Thoracic aorta (tissue), 2 donors: ENCODE measurements around the gene PLXDC2. TPM values are rescaled to one million over a fixed set of nuclear protein-coding genes. Genes with fewer than 3 reads are reported as not detected.

Source experiments
- ATAC-seq: fragments of 150-250 bp; one replicate; pipeline ENCODE4 v1.8.0; 2017; ENCODE audit warnings: low read depth; ENCODE audit not compliant: insufficient number of reproducible peaks, low FRiP score
- DNase-seq: peaks from one replicate; pipeline ENCODE4 v3.0.0-alpha.2; 2020; ENCODE audit warnings: low spot score
- H3K27ac ChIP-seq, 2 donors: fragments of 200-600 bp; sonication (generic); 1 replicate in 1 of 2; 2 replicates in 1 of 2; pipeline ENCODE4 v1.5.1; 2016; ENCODE audit warnings: mild to moderate bottlenecking in 2 of 2, moderate library complexity in 2 of 2
- H3K27me3 ChIP-seq: fragments of 200-600 bp; sonication (generic); replicated peaks from 2 replicates; pipeline ENCODE4 v1.6.0; 2016; ENCODE audit warnings: mild to moderate bottlenecking; ENCODE audit not compliant: insufficient read depth
- H3K36me3 ChIP-seq: fragments of 200-600 bp; sonication (generic); one replicate; pipeline ENCODE4 v1.5.1; 2016
- H3K4me1 ChIP-seq, 2 donors: fragments of 200-600 bp; sonication (generic); 1 replicate in 1 of 2; 2 replicates in 1 of 2; pipeline versions ENCODE4 v1.5.1 to v1.6.0; 2016; ENCODE audit warnings: low read depth in 2 of 2, mild to moderate bottlenecking in 1 of 2; ENCODE audit not compliant: control insufficient read depth in 1 of 2
- H3K4me3 ChIP-seq: fragments of 200-600 bp; sonication (generic); 2 replicates; pipeline ENCODE4 v1.5.1; 2016; ENCODE audit warnings: mild to moderate bottlenecking
- H3K9me3 ChIP-seq: fragments of 200-600 bp; sonication (generic); 2 replicates; pipeline ENCODE4 v1.5.1; 2016
- CTCF ChIP-seq: fragments of 200-600 bp; sonication (generic); IDR thresholded peaks from one replicate; pipeline ENCODE4 v1.5.1; 2019; ENCODE audit warnings: antibody characterized with exemption
- total RNA-seq, 2 donors: library from RNA; depleted of rRNA; stranded (reverse); fragments of >200 nt; gene quantifications; one replicate each; pipeline versions ENCODE4 v1.1.0 to v1.2.3, GENCODE V29; 2016

The PLXDC2 gene
- total RNA-seq, 2 donors from 2014 or later: 105 to 155 TPM

DNA sequence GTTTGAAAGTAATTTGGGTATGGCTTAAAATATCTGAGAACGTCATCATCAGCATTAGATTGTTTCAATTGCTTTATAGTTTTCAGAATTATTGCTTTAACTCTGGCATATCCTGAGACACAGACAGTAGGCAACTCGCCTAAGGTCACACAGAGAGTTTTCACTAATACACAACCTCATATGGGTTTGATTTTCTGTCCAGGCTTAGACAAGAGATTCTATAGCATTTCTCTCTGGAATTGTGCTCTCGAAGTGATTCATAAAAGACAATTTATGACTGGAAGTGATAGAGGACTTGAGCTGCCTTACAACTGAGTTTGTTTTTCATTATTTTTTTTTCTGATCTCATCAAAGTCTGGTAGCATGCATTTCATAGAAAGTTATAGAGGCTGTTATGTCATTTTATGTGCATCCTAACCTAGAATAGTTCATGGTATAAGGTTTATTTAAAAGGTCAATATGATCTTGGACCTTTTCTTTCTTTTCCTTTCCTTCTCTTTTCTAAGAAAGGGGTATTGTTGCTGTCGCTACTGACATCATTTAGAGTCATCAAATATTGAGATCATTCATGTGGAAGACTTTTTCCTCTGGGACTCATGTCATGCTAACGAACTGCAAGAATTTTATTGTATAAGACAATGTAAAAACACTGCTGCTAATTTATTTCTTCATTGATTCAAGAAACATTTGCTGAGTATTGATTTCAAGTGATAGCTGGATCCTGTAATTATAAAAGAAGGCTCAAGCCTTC lies 278.2 kb downstream of the PLXDC2 start:
- Histone ChIP-seq H3K4me1 (peaks cover 6 to 10% of the 10 kb centered on the region in 2 donors), H3K27ac (no peak overlapping the region), H3K9me3 (no peaks in the 10 kb centered on the region), H3K4me3 (no peak overlapping the region), H3K36me3 (no peaks in the 10 kb centered on the region), H3K27me3 (no peaks in the 10 kb centered on the region)
- ATAC-seq (no peak), DNase-seq (no peak)
- TF ChIP-seq CTCF: no peak

DNA sequence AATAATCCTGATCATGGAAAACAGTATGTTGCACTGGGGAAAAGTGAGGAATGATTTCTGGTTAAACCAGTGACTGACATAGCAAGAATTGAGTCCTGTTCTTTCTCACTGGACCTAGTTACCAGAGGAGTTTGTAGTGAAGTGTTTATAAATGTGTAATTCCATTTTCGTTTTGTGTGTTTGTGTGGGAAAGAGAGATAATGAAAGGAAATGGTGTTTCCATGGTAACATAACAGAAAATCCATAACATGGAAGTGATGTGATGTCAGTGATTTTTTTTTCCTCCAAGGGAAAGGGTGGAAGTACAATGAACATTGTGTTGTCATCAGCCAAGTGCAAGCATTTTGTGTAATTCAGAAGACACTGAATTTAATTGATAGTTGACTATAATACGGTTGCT lies 283.9 kb downstream of the PLXDC2 start:
- H3K4me3 ChIP-seq: no peak overlapping the region
- no peak for TF ChIP-seq CTCF
- ATAC-seq (peak; percentile 31), DNase-seq (no peak)
- H3K36me3 ChIP-seq: no peaks in the 10 kb centered on the region
- H3K27ac ChIP-seq: no peak overlapping the region
- no peaks in the 10 kb centered on the region for H3K27me3 ChIP-seq
- no peaks in the 10 kb centered on the region for H3K9me3 ChIP-seq
- peaks cover 13 to 25% of the 10 kb centered on the region in 2 donors for H3K4me1 ChIP-seq

- H3K36me3 ChIP-seq: no peaks in the 10 kb centered on the region
- ATAC-seq (no peak), DNase-seq (no peak)
- no peak for TF ChIP-seq CTCF
- no peaks in the 10 kb centered on the region for H3K9me3 ChIP-seq
- no peak overlapping the region for H3K4me3 ChIP-seq
- no peak overlapping the region for H3K27ac ChIP-seq
- peaks cover 0 to 6% of the 10 kb centered on the region in 2 donors for H3K4me1 ChIP-seq
- no peaks in the 10 kb centered on the region for H3K27me3 ChIP-seq
Observed at GRCh38 chr10:20105236-20105635, 289.0 kb downstream of the PLXDC2 start.

GRCh38 chr10:20105931-20106330 lies 289.7 kb downstream of the PLXDC2 start:
- no peak for TF ChIP-seq CTCF
- Histone ChIP-seq H3K27ac (no peak overlapping the region), H3K4me3 (no peak overlapping the region), H3K9me3 (no peaks in the 10 kb centered on the region), H3K4me1 (no peaks in the 10 kb centered on the region), H3K27me3 (no peaks in the 10 kb centered on the region), H3K36me3 (no peaks in the 10 kb centered on the region)
- no peak for ATAC-seq
- no peak for DNase-seq

- Histone ChIP-seq H3K27ac (no peak overlapping the region), H3K4me1 (no peaks in the 10 kb centered on the region), H3K36me3 (no peaks in the 10 kb centered on the region), H3K27me3 (no peaks in the 10 kb centered on the region), H3K4me3 (no peak overlapping the region), H3K9me3 (no peaks in the 10 kb centered on the region)
- TF ChIP-seq CTCF: no peak
- DNase-seq (no peak), ATAC-seq (no peak)
Observed at GRCh38 chr10:20108021-20108420, 291.8 kb downstream of the PLXDC2 start.
